GM12874 (cell line): Measurements from ENCODE around the gene ROR1.

ENCODE experiments used
- CTCF ChIP-seq: IDR thresholded peaks from 2 replicates; pipeline ENCODE4 v1.5.1; 2011; ENCODE audit warnings: low read depth, mild to moderate bottlenecking, control low read depth, low read length, moderate library complexity; ENCODE audit not compliant: insufficient read depth

Gene ROR1

GRCh38 chr1:63758791-63759190, 15.0 kb upstream of the ROR1 start:
- no peak for TF ChIP-seq CTCF

GRCh38 chr1:63759778-63760177, 14.0 kb upstream of the ROR1 start:
- no peak for TF ChIP-seq CTCF

GRCh38 chr1:63770381-63770780, 3.4 kb upstream of the ROR1 start:
- TF ChIP-seq CTCF: no peak

GRCh38 chr1:63772201-63772600, 1.6 kb upstream of the ROR1 start:
- no peak for TF ChIP-seq CTCF

- TF ChIP-seq CTCF: no peak
Observed at GRCh38 chr1:63772876-63773275, 941 bp upstream of the ROR1 start.

- no peak for TF ChIP-seq CTCF
Observed at GRCh38 chr1:63773496-63773814, 362 bp upstream of the ROR1 start.

- no peak for TF ChIP-seq CTCF
Observed at GRCh38 chr1:63774617-63775417, 1.0 kb downstream of the ROR1 start.
